PC-3 (cell line): Measurements from ENCODE around the gene TP53I13. TPM values are rescaled to one million over a fixed set of nuclear protein-coding genes. Genes with fewer than 3 reads are reported as not detected.
"Not testable (repeated sequence)": the region's sequence is repeated elsewhere in the genome, so short reads cannot be mapped to it uniquely, and the experiment has no call there.

Experiments used
- ATAC-seq: fragments of 200-7000 bp; cut with Tn5 transposase; 2 replicates; pipeline ENCODE4 v1.9.1; 2020; ENCODE audit warnings: mild to moderate bottlenecking, moderate library complexity
- BruUV-seq: library from RNA; stranded (reverse); fragments of 400-500 nt; replicated peaks from 2 replicates; lab custom pipeline; 2021; lab: Mats Ljungman, UMichigan
- CTCF ChIA-PET: fragments of 300-600 bp; sonication (Branson Sonifier 250); formaldehyde crosslinking; loops from one replicate; lab custom pipeline; 2022; ENCODE audit warnings: antibody characterized with exemption; lab: Charles Lee
- POLR2A ChIA-PET: fragments of 300-600 bp; sonication (Branson Sonifier 250); formaldehyde crosslinking; loops from one replicate; lab custom pipeline; 2022; ENCODE audit warnings: antibody characterized with exemption; ENCODE audit not compliant: unreplicated experiment; lab: Charles Lee
- DNase-seq: peaks from one replicate; pipeline ENCODE4 v3.0.0-alpha.2; 2015
- H2AFZ ChIP-seq: fragments of 300-600 bp; sonication (generic); 2 replicates; pipeline ENCODE4 v1.6.0; 2016; ENCODE audit warnings: antibody characterized with exemption, low read length
- H3F3A ChIP-seq: fragments of 300-600 bp; sonication (generic); one replicate; pipeline ENCODE4 v1.6.0; 2017; ENCODE audit warnings: antibody characterized with exemption, low read length, control low read depth, mild to moderate bottlenecking; ENCODE audit not compliant: unreplicated experiment
- H3K27ac ChIP-seq: fragments of 300-600 bp; sonication (generic); 2 replicates; pipeline ENCODE4 v1.5.1; 2016; ENCODE audit warnings: mild to moderate bottlenecking, low read length
- H3K27me3 ChIP-seq: fragments of 300-600 bp; sonication (generic); 2 replicates; pipeline ENCODE4 v1.6.1; 2016; ENCODE audit warnings: low read length, mixed read lengths
- H3K36me3 ChIP-seq: fragments of 300-600 bp; sonication (generic); 2 replicates; pipeline ENCODE4 v1.6.1; 2016; ENCODE audit warnings: low read depth, mixed run types, low read length, mixed read lengths
- H3K4me1 ChIP-seq: fragments of 300-600 bp; sonication (generic); 2 replicates; pipeline ENCODE4 v1.5.1; 2016; ENCODE audit warnings: low read length; ENCODE audit not compliant: insufficient read depth
- H3K4me2 ChIP-seq: fragments of 300-600 bp; sonication (generic); 2 replicates; pipeline ENCODE4 v1.6.0; 2016; ENCODE audit warnings: low read length
- H3K4me3 ChIP-seq: fragments of 300-600 bp; sonication (generic); 2 replicates; pipeline ENCODE4 v1.5.1; 2016; ENCODE audit warnings: mild to moderate bottlenecking, low read length, mixed read lengths
- H3K79me2 ChIP-seq: fragments of 300-600 bp; sonication (generic); 2 replicates; pipeline ENCODE4 v1.6.1; 2017; ENCODE audit warnings: low read length, mixed read lengths
- H3K9ac ChIP-seq: fragments of 300-600 bp; sonication (generic); 2 replicates; pipeline ENCODE4 v1.6.0; 2016; ENCODE audit warnings: mild to moderate bottlenecking, low read length
- H3K9me2 ChIP-seq: fragments of 300-600 bp; sonication (generic); replicated peaks from 2 replicates; pipeline ENCODE4 v1.6.1; 2016; ENCODE audit warnings: mixed run types, low read length, mixed read lengths
- H3K9me3 ChIP-seq: fragments of 300-600 bp; sonication (generic); 2 replicates; pipeline ENCODE4 v1.6.1; 2016; ENCODE audit warnings: low read length, mixed read lengths
- H4K20me1 ChIP-seq: fragments of 300-600 bp; sonication (generic); 2 replicates; pipeline ENCODE4 v1.6.1; 2016; ENCODE audit warnings: low read length, mixed read lengths
- CTCF ChIP-seq: fragments of 300-600 bp; sonication (generic); conservative IDR thresholded peaks from 2 replicates; pipeline ENCODE4 v1.5.1; 2017; ENCODE audit warnings: antibody characterized with exemption, low read depth, mild to moderate bottlenecking, low read length
- EZH2 ChIP-seq: fragments of 300-600 bp; sonication (generic); IDR thresholded peaks from one replicate; pipeline ENCODE4 v1.6.1; 2017; ENCODE audit warnings: antibody characterized with exemption, mild to moderate bottlenecking, low read length; ENCODE audit not compliant: unreplicated experiment
- EZH2phosphoT487 ChIP-seq: fragments of 300-600 bp; sonication (generic); IDR thresholded peaks from 2 replicates; pipeline ENCODE4 v1.6.1; 2018; ENCODE audit warnings: mild to moderate bottlenecking, antibody characterized with exemption, low read length, borderline replicate concordance
- intact Hi-C: fragments of 100-400 bp; cut with micrococcal nuclease; formaldehyde crosslinking; loops from 2 replicates; pipeline ENCODE4 v1.9.0; 2023
- total RNA-seq: library from RNA; depleted of rRNA; stranded (reverse); fragments of >200 nt; gene quantifications from 2 replicates; pipeline ENCODE4 v1.2.3, GENCODE V29; 2014

TP53I13 gene
- total RNA-seq, 1 experiment from 2014 or later = 45.0 TPM

GRCh38 chr17:29555840-29556239 lies 12.7 kb upstream of the TP53I13 start:
- Histone ChIP-seq H3K9ac (no peak overlapping the region), H4K20me1 (no peaks in the 10 kb centered on the region), H3K27me3 (no peaks in the 10 kb centered on the region), H3K36me3 (no peaks in the 10 kb centered on the region), H3K9me3 (no peaks in the 10 kb centered on the region), H3K4me2 (no peak overlapping the region), H3K79me2 (no peaks in the 10 kb centered on the region), H3F3A (no peaks in the 10 kb centered on the region), H2AFZ (no peak overlapping the region), H3K4me1 (no peaks in the 10 kb centered on the region), H3K4me3 (no peak overlapping the region), H3K9me2 (no peaks in the 10 kb centered on the region), H3K27ac (no peak overlapping the region)
- no peak for ATAC-seq
- ChIA-PET POLR2A (no interaction called here), CTCF (no interaction called here)
- no peak for DNase-seq
- TF ChIP-seq CTCF (no peak), EZH2phosphoT487 (no peak), EZH2 (no peak)
- intact Hi-C loops = no loop called here
- BruUV-seq = no TSS peak

GRCh38 chr17:29557085-29557738 lies 11.3 kb upstream of the TP53I13 start:
- Histone ChIP-seq H3K9me2 (no peaks in the 10 kb centered on the region), H3K36me3 (no peaks in the 10 kb centered on the region), H3K4me1 (no peaks in the 10 kb centered on the region), H3K4me2 (no peak overlapping the region), H3K9me3 (no peaks in the 10 kb centered on the region), H3K27me3 (no peaks in the 10 kb centered on the region), H3K4me3 (no peak overlapping the region), H3K9ac (no peak overlapping the region), H2AFZ (no peak overlapping the region), H4K20me1 (no peaks in the 10 kb centered on the region), H3F3A (no peaks in the 10 kb centered on the region), H3K27ac (no peak overlapping the region), H3K79me2 (no peaks in the 10 kb centered on the region)
- TF ChIP-seq CTCF (no peak), EZH2 (no peak), EZH2phosphoT487 (no peak)
- peak; percentile 38 for DNase-seq
- POLR2A ChIA-PET = no interaction called here
- CTCF ChIA-PET = no interaction called here
- peak; percentile 55; the same call in 1 of the 2 replicates for ATAC-seq
- intact Hi-C loops = no loop called here
- no TSS peak for BruUV-seq

- POLR2A ChIA-PET = no interaction called here
- CTCF ChIA-PET = no interaction called here
- Histone ChIP-seq H3F3A (no peaks in the 10 kb centered on the region), H3K36me3 (no peaks in the 10 kb centered on the region), H3K4me1 (no peaks in the 10 kb centered on the region), H2AFZ (no peak overlapping the region), H3K4me3 (no peak overlapping the region), H4K20me1 (no peaks in the 10 kb centered on the region), H3K27ac (no peak overlapping the region), H3K9ac (no peak overlapping the region), H3K9me2 (no peaks in the 10 kb centered on the region), H3K27me3 (no peaks in the 10 kb centered on the region), H3K4me2 (no peak overlapping the region), H3K9me3 (no peaks in the 10 kb centered on the region), H3K79me2 (no peaks in the 10 kb centered on the region)
- no peak for TF ChIP-seq EZH2phosphoT487
- TF ChIP-seq CTCF = no peak
- TF ChIP-seq EZH2 = no peak
- intact Hi-C loops = no loop called here
- no TSS peak for BruUV-seq
- DNase-seq = no peak
- no peak for ATAC-seq
Observed at GRCh38 chr17:29557739-29558116, 10.8 kb upstream of the TP53I13 start.

GRCh38 chr17:29558139-29558538 lies 10.4 kb upstream of the TP53I13 start:
- H3K79me2 ChIP-seq, CTCF ChIA-PET, H4K20me1 ChIP-seq, H3K9ac ChIP-seq, H3K27me3 ChIP-seq, H3K4me1 ChIP-seq, H3K4me2 ChIP-seq, H2AFZ ChIP-seq, H3K9me2 ChIP-seq, H3K9me3 ChIP-seq, DNase-seq, intact Hi-C loops, H3K4me3 ChIP-seq, ATAC-seq, H3K27ac ChIP-seq, H3K36me3 ChIP-seq, POLR2A ChIA-PET, H3F3A ChIP-seq, BruUV-seq: not testable (repeated sequence)
